Activated CD4-positive, alpha-beta T cell treated with anti-CD3 and anti-CD28 coated beads, Interleukin-2, amount 10 ng/mL, durations not matched to agents 7 days and 5 days (primary cell): ENCODE data around the gene GALNT2. TPM values are rescaled to one million over a fixed set of nuclear protein-coding genes. Genes with fewer than 3 reads are reported as not detected.

Experiments used
- CTCF ChIA-PET: fragments of 350-600 bp; sonication (Branson Sonifier 250); formaldehyde crosslinking; loops from one replicate; lab custom pipeline; 2021; ENCODE audit warnings: antibody characterized with exemption; lab: Charles Lee
- POLR2A ChIA-PET: fragments of 350-600 bp; sonication (Branson Sonifier 250); formaldehyde crosslinking; loops from one replicate; lab custom pipeline; 2021; ENCODE audit warnings: antibody characterized with exemption; lab: Charles Lee
- DNase-seq: peaks from one replicate; pipeline ENCODE4 v3.0.0-alpha.2; 2020
- H3K27ac Mint-ChIP-seq: one replicate; pipeline ENCODE4 v1.8.0; 2021; ENCODE audit warnings: mild to moderate bottlenecking, moderate library complexity, mixed read lengths
- H3K27me3 Mint-ChIP-seq: one replicate; pipeline ENCODE4 v1.8.0; 2021; ENCODE audit warnings: mixed read lengths
- H3K36me3 Mint-ChIP-seq: one replicate; pipeline ENCODE4 v1.8.0; 2021; ENCODE audit warnings: low read depth, mixed read lengths
- H3K4me1 Mint-ChIP-seq: one replicate; pipeline ENCODE4 v1.8.0; 2021; ENCODE audit warnings: mixed read lengths
- H3K4me3 Mint-ChIP-seq: one replicate; pipeline ENCODE4 v1.8.0; 2021; ENCODE audit warnings: mild to moderate bottlenecking, moderate library complexity, mixed read lengths
- H3K9me3 Mint-ChIP-seq: one replicate; pipeline ENCODE4 v1.8.0; 2021; ENCODE audit warnings: mixed read lengths
- total RNA-seq, 2 experiments: library from RNA; stranded (reverse); gene quantifications; one replicate each; pipeline ENCODE4 v1.2.3, GENCODE V29; 2021

Gene GALNT2
- total RNA-seq, 2 experiments from 2014 or later = 22.7 to 28.4 TPM

DNA sequence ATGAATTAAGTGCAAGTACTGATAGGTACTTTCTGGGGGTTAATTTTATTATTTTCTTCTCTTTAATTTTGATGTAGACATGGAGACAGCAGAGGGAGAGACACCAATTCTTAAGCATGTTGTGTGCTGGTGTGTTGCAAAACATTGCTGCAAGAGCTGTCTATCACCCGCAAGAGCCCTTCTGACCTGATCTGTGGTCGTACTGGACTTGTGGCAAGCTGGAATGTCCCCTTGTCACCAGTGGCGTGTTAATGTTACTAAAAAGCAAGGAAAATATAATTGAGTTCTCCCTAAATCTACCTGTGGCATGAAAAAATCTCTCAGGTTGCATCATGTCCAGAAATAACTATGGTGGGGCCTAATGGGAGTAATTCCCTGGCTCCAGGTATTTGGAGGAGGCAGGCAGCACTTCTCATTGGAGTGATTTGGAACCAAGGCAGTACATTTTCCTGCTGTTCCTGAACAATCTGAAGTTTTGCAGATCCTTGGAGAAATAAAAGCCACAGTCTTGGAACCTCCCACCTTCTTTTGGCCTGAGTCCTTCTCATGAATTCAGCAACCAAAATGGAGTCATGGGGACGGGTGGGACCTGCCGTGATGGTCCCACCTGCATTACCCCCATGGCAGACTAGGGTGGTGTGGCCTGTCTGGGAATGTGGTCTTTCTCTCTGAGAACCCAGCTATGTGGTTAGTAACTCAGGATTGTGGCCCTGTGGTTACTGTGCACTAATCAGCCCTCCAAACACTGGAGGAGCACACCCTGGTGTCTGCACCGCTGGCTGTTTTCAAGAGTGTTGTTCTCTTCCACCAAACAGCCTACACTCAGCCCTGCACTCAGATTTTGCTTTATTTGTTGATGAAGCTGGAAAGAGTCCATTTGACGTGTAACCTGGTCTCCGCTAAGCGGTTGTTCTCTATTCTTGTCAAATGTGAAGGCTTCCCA lies 57.4 kb downstream of the GALNT2 start:
- H3K4me3 Mint-ChIP-seq = peak overlapping the region; percentile 37
- peak overlapping the region; percentile 87 for H3K27ac Mint-ChIP-seq
- peaks cover 10% of the 10 kb centered on the region for H3K36me3 Mint-ChIP-seq
- ChIA-PET CTCF (interaction anchor here (0.5 to 0.9 kb wide), 3 partner anchors 13 to 42 kb away, joined by 3 read pairs; no protein-coding TSS in a partner anchor), POLR2A (interaction anchor here (0.6 kb wide), 1 partner anchor 15 kb away, joined by 3 read pairs; no protein-coding TSS in a partner anchor)
- H3K4me1 Mint-ChIP-seq = peaks cover 80% of the 10 kb centered on the region
- H3K9me3 Mint-ChIP-seq = no peaks in the 10 kb centered on the region
- DNase-seq = peak; percentile 36
- H3K27me3 Mint-ChIP-seq = no peaks in the 10 kb centered on the region

DNA sequence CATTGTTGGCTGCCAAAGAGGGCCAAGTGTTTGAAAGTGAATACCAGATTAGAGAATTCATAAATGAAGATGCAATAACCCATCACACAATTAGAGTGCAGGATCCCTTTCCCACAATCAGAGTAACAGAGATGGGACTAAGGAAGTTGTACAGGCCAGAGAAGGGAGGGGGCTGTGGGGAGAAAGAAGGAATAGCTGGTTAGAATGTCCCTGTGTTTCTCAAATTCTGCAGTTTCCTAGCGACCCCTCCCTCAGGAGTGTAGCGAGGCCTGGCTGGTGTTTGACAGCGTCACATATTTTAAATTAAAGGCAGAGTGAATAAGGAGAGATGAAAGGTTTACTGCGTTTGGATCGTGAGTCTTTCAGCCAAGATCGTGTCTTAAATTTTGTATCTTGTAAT lies 58.1 kb downstream of the GALNT2 start:
- H3K27me3 Mint-ChIP-seq = no peaks in the 10 kb centered on the region
- peak overlapping the region; percentile 18 for H3K4me3 Mint-ChIP-seq
- DNase-seq = no peak
- ChIA-PET POLR2A (no interaction called here), CTCF (interaction anchor here (0.5 to 0.9 kb wide), 2 partner anchors 14 to 42 kb away, joined by 3 read pairs; no protein-coding TSS in a partner anchor)
- peaks cover 82% of the 10 kb centered on the region for H3K4me1 Mint-ChIP-seq
- no peaks in the 10 kb centered on the region for H3K9me3 Mint-ChIP-seq
- H3K27ac Mint-ChIP-seq = peak overlapping the region; percentile 87
- H3K36me3 Mint-ChIP-seq = peaks cover 10% of the 10 kb centered on the region

DNA sequence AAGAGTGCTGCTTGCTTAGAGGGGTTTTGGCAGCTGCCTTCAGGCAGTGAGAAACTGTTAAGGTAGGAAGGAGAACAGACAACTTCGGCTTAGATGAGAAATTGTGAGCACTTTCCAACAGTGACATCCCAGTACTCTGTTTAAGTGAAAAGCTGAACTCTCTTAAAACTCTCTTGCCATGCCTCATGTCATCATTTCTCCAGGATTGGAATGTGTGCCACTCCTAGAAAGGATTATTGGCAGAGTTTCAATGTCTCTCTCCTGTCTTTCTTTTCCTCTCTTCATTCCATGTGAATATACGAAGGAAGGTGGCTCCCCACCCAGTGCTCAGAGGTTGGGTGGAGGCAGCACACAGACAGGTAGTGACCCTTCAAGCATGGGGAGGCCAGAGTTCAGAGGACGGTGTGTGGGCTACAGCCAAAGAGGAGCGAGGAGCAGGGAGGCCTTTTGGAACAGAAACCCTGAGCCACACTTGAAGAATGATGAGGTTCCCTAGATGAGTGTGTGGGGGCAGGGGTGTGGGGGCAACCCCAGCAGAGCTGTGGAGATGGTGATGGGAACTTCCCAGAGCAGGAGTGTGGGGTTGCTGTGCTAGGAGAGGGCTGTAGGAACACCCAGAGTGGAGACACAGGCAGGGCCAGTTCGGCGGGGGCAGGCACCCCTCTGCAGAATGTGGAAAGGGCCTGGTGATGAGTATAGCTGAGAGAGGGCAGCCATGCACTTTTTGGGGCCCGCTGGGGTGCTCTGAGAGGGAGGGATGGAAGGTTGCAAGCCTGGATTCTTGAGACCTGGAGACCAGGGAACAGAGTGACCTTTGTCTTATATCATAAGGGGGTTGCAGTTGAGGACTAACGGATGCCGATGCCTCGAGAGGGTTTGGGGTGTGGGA lies 58.8 kb downstream of the GALNT2 start:
- ChIA-PET CTCF (interaction anchor here (0.9 kb wide), 1 partner anchor 41 kb away, joined by 3 read pairs; no protein-coding TSS in a partner anchor), POLR2A (no interaction called here)
- H3K4me1 Mint-ChIP-seq = peaks cover 77% of the 10 kb centered on the region
- no peak overlapping the region for H3K4me3 Mint-ChIP-seq
- peaks cover 4% of the 10 kb centered on the region for H3K36me3 Mint-ChIP-seq
- no peak for DNase-seq
- no peaks in the 10 kb centered on the region for H3K27me3 Mint-ChIP-seq
- H3K27ac Mint-ChIP-seq = peak overlapping the region; percentile 87
- no peaks in the 10 kb centered on the region for H3K9me3 Mint-ChIP-seq

DNA sequence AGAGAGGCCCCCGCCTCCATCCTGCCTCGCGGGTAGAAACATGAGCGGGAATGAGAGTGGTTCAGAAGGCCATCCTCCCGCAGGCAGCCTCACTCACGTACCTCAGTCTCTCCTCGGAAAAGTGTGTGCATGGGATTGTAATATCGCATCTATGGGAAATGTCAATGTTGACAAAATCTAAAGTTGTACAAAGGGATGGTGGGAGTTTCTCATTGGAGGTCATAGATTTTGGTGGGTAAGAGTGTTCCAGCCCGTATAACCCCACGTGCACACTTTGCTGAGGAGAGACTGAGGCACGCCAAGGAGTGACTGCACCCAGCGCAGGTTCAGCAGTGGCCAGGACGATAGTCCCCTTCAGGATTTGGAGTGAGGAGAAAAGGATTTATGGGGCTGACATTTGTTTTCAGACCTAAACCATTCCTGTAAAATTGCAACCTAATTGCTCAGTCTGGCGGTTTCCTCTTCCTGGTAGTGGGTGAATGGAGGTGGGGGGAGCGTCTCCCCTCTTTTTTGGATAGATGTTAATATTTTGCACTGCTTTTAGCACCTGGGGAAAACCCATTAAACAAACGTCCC lies 59.6 kb downstream of the GALNT2 start:
- H3K4me3 Mint-ChIP-seq = peak overlapping the region; percentile 55
- no peaks in the 10 kb centered on the region for H3K36me3 Mint-ChIP-seq
- no peaks in the 10 kb centered on the region for H3K9me3 Mint-ChIP-seq
- ChIA-PET POLR2A (no interaction called here), CTCF (no interaction called here)
- peak overlapping the region; percentile 87 for H3K27ac Mint-ChIP-seq
- DNase-seq = no peak
- H3K4me1 Mint-ChIP-seq = peaks cover 71% of the 10 kb centered on the region
- no peaks in the 10 kb centered on the region for H3K27me3 Mint-ChIP-seq

DNA sequence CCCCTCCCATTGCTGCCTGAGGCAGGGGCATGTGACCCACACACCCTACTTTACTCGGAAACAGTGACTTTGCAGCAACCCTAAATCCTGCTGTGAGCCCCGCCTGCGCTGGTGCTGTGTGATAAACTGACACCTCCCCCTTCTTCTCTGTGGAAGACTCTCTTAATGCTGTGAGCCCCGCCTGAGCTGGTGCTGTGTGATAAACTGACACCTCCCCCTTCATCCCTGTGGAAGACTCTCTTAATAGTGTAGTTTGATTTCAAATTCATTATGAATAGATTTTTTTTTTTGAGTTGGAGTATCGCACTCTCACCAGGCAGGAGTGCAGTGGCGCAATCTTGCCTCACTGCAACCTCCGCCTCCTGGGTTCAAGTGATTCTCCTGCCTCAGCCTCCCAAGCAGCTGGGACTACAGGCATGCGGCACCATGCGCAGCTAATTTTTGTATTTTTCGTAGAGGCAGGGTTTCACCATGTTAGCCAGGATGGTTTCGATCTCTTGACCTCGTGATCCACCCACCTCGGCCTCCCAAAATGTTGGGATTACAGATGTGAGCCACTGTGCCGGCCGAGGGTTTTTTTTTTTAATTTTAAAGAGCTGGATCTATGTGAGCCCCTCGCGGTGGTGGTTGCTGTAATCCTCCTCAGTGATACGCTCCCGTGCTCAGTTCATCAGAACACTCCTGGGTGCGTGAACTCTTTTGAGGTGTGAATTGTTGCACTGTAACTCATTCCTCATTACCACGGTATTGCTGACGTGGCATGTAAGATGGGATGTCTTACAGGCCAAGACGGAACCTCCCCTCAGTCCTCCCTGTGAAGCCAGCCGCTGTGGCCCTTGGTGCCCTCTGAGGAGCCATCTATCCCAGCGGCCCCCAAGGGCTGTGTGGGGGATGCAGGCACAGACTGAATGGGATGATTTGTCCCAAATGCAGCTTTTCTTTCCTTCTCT lies 60.3 kb downstream of the GALNT2 start:
- H3K4me1 Mint-ChIP-seq = peaks cover 70% of the 10 kb centered on the region
- H3K9me3 Mint-ChIP-seq = no peaks in the 10 kb centered on the region
- H3K27ac Mint-ChIP-seq = peak overlapping the region; percentile 87
- peak overlapping the region; percentile 55 for H3K4me3 Mint-ChIP-seq
- no peaks in the 10 kb centered on the region for H3K27me3 Mint-ChIP-seq
- no peaks in the 10 kb centered on the region for H3K36me3 Mint-ChIP-seq
- peak; percentile 68 for DNase-seq
- ChIA-PET CTCF (interaction anchor here (0.6 kb wide), 2 partner anchors 41 to 54 kb away, joined by 3 to 4 read pairs; no protein-coding TSS in a partner anchor), POLR2A (no interaction called here)

DNA sequence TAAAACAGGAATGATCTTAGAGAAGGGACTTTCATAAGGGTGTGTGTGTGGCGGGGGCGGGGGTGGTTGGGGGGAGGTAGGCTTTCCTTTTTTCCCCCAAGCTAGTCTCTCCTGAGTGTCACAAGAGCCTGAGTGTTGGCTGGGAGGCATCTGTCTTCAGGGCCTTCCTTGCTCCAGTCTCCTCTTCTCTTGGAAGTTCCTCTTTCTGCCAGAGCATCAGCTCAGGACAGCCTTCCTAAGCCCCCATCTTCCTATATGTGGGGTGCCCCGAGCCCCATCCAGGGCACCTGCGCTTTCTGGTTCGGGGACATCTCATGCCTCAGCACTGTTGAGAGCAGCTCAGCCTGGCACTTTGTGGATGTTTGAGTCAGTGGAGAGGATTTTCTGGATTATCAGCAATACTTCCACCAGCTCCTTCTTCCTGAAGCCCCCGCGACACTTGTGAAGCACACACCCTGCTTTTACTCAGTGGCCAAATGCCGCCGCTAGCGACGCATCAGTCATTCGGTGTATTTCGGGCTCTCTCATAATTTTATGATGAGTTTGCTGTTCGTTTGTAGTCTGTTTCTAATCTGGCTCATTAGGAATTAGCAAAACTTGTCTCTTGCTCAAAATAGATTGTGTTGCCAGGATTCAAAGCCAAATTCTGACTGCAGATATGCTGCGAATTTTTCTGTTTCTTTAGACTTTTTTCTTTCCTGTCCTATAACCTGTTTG lies 61.7 kb downstream of the GALNT2 start:
- peaks cover 66% of the 10 kb centered on the region for H3K4me1 Mint-ChIP-seq
- no peak overlapping the region for H3K4me3 Mint-ChIP-seq
- no peaks in the 10 kb centered on the region for H3K9me3 Mint-ChIP-seq
- H3K27ac Mint-ChIP-seq = no peak overlapping the region
- POLR2A ChIA-PET = no interaction called here
- DNase-seq = no peak
- H3K27me3 Mint-ChIP-seq = no peaks in the 10 kb centered on the region
- H3K36me3 Mint-ChIP-seq = no peaks in the 10 kb centered on the region
- CTCF ChIA-PET = interaction anchor here (0.6 kb wide), 1 partner anchor 139 kb away, joined by 5 read pairs; no protein-coding TSS in a partner anchor

DNA sequence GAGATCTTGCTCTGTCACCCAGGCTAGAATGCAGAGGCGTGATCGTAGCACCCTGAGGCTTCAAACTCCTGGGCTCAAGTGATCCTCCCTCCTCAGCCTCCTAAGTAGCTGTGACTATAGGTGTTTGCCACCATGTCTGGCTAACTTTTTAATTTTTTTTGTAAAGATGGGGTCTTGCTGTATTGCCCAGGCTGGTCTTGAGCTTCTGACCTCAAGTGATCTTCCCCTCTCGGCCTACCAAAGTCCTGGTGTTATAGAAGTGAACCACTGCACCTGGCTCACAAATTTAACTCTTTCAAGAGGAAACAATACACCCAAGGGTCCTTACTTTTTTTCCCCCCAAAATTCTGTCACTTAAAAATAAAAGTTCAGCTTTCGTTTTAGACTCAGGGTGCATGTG lies 62.3 kb downstream of the GALNT2 start:
- ChIA-PET CTCF (no interaction called here), POLR2A (no interaction called here)
- H3K9me3 Mint-ChIP-seq = no peaks in the 10 kb centered on the region
- peaks cover 64% of the 10 kb centered on the region for H3K4me1 Mint-ChIP-seq
- H3K4me3 Mint-ChIP-seq = no peak overlapping the region
- no peaks in the 10 kb centered on the region for H3K36me3 Mint-ChIP-seq
- H3K27ac Mint-ChIP-seq = no peak overlapping the region
- H3K27me3 Mint-ChIP-seq = no peaks in the 10 kb centered on the region
- no peak for DNase-seq

DNA sequence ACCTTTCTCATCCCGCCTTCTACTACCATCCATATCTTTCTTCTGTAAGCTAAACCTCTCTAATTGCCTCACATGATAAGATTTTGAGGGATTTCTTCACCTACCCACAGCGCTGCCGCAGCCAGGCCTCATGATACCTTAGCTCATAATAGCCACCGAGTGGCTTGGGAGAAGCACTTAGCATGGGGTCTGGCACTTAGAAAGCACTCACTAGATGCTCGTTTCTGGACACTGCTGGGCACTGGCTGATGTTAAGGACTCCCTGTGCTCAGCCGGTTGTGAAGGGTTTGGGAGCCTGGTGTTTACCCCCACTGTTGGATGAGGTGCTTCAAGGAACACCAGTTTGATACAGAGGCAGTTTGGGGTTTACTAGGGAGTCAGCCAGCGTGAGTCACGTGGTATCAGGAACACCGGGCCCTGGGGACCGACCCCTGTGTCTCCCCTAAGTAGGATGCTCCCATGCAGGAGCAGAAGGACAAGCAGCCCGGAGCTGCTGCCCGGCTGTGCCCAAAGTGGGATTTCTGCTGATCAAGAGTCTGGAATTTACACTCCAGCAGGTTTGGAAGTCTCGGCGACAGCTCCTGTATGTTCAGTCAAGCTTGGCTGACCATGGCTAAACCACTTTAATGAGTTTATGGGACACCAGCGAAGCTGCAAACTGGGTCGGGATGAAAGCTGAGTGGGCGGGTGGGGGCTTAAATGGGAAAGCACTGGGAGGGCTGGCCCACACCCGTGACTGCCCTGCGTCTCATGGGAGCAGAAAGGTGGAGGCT lies 63.3 kb downstream of the GALNT2 start:
- CTCF ChIA-PET = interaction anchor here (0.6 to 1.0 kb wide), 3 partner anchors 13 to 493 kb away, joined by 3 read pairs; no protein-coding TSS in a partner anchor
- no peak overlapping the region for H3K4me3 Mint-ChIP-seq
- no peaks in the 10 kb centered on the region for H3K36me3 Mint-ChIP-seq
- peaks cover 60% of the 10 kb centered on the region for H3K4me1 Mint-ChIP-seq
- no peak overlapping the region for H3K27ac Mint-ChIP-seq
- POLR2A ChIA-PET = no interaction called here
- no peak for DNase-seq
- H3K9me3 Mint-ChIP-seq = no peaks in the 10 kb centered on the region
- H3K27me3 Mint-ChIP-seq = no peaks in the 10 kb centered on the region

DNA sequence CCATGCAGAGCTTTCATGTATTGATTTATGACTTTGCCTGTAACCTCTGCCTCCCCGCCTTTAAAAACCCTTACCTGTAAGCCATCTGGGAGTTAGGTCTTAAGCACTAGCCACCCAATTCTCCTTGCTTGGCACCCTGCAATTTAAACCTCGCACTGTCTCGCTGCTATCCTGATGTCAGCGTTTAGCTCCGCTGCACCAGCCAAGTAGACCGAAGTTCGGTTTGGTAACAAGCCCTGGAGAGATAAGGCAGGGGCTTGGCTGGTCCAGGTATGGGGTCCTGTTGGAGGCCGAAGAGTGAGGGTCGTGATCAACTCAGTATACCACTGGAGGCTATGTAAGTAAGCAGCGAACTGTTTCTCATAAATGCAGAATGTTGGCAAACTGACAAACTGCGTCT lies 64.4 kb downstream of the GALNT2 start:
- no peaks in the 10 kb centered on the region for H3K36me3 Mint-ChIP-seq
- no peaks in the 10 kb centered on the region for H3K9me3 Mint-ChIP-seq
- no peak for DNase-seq
- H3K27ac Mint-ChIP-seq = no peak overlapping the region
- no peaks in the 10 kb centered on the region for H3K27me3 Mint-ChIP-seq
- ChIA-PET POLR2A (no interaction called here), CTCF (interaction anchor here (0.9 to 1.0 kb wide), 2 partner anchors 9 to 14 kb away, joined by 3 to 4 read pairs; no protein-coding TSS in a partner anchor)
- H3K4me1 Mint-ChIP-seq = peaks cover 49% of the 10 kb centered on the region
- no peak overlapping the region for H3K4me3 Mint-ChIP-seq

DNA sequence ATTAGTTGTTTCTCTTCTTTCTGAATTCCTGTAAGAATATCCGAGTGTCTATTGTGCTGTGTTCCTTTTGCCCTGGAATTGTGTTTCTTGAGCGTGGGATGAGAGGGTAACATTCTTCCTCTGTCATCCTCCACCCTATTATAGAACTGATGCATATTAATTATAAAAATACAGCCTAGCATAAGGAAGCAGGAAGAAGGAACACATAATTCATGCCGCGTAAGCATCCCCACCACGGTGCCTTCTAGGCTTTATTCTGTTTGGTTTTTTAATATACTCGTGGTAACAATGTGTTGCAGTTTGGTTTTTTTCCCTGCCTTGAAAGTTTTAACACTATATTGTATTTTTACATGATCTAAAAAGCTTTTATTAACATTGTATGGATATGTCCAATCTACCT lies 65.7 kb downstream of the GALNT2 start:
- Mint-ChIP-seq H3K27ac (peak overlapping the region; percentile 70), H3K9me3 (no peaks in the 10 kb centered on the region)
- CTCF ChIA-PET = interaction anchor here (0.7 to 1.5 kb wide), 3 partner anchors 30 to 612 kb away, joined by 3 to 5 read pairs (median 5); no protein-coding TSS in a partner anchor

More for the DNA sequence above, 65.7 kb downstream of the GALNT2 start:
- POLR2A ChIA-PET = no interaction called here
- H3K4me1 Mint-ChIP-seq = peaks cover 37% of the 10 kb centered on the region
- H3K27me3 Mint-ChIP-seq = no peaks in the 10 kb centered on the region
- H3K4me3 Mint-ChIP-seq = no peak overlapping the region
- no peaks in the 10 kb centered on the region for H3K36me3 Mint-ChIP-seq
- DNase-seq = no peak
